GM19438 (cell line): ENCODE data around the gene DOCK2.

Source experiments
- ATAC-seq: cut with Tn5 transposase; IDR thresholded peaks from one replicate; pipeline ENCODE4 v1.9.1; 2021; ENCODE audit warnings: low read depth; ENCODE audit not compliant: unreplicated experiment

DOCK2 gene

GRCh38 chr5:169847519-169847918, 210.4 kb downstream of the DOCK2 start:
- no peak for ATAC-seq

DNA sequence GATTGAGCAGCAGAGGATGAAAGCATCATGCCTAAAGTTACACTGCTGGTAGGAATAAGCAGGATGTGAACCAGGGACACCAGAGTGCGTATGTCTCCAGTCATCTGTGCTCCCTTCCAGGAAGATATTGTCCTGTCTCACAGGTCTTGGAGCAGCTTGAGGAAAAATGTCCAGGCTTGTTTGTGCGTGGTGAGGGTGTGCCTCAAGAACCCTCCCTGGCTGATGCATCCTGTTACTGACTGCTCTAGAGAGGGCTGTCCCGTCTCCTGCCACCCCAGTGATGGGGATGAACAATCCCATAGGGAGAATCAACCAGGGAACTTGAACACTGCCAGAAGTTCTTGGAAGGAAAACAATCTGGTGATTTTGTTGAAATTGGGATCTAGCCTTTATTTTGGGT, 211.2 kb downstream of the DOCK2 start:
- no peak for ATAC-seq

GRCh38 chr5:169848792-169849191, 211.7 kb downstream of the DOCK2 start:
- no peak for ATAC-seq

DNA sequence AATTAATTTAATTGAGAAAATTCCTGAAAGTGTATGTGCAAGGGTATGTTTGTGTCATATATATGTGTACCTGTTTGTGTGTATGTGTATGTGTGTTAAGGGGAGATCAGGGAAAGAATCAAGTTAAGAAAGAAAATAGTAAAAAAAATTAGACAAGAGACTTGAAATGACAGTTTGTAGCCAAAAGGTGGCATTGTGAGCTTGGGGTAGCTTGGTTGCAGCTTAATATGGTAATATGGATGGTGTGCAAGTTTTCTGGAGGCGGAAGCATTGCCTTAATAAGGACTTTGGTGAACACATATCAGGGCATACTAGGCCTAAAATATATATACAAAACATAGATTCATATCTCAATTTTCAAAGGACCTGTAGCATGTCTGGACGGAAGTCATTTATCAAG, 213.3 kb downstream of the DOCK2 start:
- no peak for ATAC-seq

GRCh38 chr5:169851321-169851850, 214.3 kb downstream of the DOCK2 start:
- ATAC-seq, result no peak

DNA sequence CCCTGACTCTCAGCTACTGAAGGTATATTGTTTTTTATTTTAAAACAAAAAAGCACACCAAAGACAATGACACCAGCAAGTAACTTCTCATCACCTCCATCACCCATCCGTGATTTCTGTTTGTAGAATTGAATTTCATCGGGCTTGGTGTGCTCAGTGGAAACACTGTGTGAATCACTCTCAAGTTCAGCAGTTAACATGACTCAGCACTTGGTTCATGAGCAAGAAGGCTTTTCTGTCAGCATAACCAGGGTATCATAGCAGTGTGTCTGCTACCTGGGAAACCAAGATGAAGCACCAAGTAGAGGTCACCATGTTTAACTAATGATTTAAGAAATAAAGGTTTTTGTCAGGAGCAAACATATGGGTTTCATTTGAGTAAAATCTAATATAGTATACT, 219.5 kb downstream of the DOCK2 start:
- ATAC-seq, result no peak

DNA sequence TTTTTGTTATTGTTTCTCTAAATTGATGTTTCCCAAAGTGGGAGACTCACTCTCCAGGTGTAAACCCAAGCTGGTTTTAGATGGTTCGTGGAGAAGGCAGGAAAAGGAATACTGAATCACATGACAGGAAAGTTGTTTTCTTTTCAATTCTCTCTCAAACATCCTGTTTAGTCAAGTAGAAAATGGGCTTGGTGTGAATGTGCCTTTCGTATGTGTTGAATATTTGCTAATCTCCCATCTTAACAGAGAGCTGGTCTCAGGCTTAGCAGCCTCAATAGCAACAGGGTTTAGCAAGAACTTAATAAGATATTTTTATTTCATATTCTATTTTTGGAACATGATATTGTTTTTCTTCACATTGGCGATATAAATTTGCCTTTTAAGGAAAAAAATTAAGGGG, 223.5 kb downstream of the DOCK2 start:
- ATAC-seq, result peak; percentile 76

DNA sequence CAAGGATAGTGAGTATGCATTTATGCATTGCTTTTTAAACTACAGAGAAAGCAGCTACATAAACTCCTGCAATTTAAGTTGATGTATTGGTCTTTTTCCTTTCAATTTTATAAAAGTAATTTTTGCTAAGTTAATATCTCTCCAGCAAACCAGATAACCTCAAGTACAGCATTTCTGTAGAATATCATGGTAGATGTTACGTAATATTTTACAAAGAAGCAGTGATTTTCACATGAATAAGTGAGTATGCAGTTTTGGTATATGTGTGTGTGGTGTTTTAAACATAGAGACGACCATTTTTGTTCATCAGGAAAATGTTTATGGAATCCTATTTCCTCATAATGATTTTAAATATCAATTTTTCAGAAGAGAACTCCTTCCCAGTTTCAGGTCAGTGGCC, 224.4 kb downstream of the DOCK2 start:
- ATAC-seq, result no peak

DNA sequence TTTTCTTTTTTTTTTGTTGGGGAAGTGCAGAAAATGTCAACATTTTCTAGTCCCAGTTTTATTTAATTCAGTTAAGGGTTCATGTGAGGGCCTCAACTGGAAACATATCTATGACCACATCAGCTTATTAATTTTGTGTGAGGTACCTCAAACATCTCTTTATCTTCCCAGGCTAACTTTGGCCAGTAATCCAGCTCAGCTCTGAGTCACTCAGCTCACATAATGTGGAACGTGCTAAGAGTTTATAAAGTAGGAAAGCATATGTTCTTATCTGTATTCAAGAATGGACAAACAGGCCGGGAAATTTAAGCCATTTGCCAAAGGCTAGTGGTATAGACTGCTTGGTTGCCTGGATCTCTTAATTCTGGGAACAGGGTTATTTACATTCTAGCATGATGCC, 224.9 kb downstream of the DOCK2 start:
- ATAC-seq, result no peak

GRCh38 chr5:169862391-169862811, 225.3 kb downstream of the DOCK2 start:
- no peak for ATAC-seq

GRCh38 chr5:169864483-169864882, 227.4 kb downstream of the DOCK2 start:
- ATAC-seq, result no peak

DNA sequence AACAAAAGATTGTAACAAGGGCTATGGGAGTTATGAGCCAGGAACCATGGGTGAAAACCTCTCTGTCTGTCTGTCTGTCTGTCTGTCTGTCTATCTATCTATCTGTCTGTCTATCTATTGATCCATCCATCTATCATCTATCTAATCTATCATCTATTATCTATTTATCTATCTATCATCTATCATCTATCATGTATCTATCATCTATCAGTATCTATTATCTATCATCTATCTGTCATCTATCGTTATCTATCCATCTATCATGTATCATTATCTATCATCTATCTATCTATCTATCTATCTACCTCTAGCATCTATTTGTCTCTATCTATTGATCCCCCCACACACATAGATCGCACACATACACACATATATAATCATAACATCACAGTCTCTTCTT, 230.3 kb downstream of the DOCK2 start:
- no peak for ATAC-seq

- no peak for ATAC-seq
These were observed 232.0 kb downstream of the DOCK2 start for GRCh38 chr5:169869066-169869465.

- no peak for ATAC-seq
These were observed 233.1 kb downstream of the DOCK2 start for GRCh38 chr5:169870211-169870610.

DNA sequence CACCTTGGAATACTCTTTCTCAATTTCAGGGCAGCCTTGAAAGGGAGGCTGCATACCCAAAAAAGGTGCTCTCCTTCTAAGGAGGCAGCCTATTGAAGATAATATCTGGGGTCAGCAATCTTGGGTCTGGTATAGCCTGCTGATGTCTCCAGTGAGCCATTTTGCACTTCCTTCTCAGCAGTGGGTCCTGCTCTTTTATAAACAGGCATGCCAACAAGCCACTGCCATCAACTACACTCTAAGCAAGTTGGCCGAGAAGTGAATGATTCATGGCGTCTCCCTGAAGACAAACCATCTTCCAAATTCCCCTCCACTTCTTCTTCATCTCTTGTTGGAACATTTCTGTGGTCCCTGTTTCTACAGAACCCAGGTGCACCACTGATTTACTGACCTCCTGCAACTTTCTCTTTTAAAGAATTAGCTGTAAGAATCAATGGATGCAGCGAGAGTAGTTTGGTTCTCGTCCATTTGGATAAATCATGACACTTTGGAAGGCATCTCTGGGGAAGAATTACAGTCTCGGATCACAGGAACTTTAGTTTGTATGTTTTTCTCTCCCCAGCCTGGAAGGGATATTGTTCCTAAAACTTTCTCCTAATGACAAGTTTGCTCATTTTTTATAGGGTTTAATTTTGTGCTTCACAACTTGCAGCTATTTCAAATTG, 234.9 kb downstream of the DOCK2 start:
- ATAC-seq, result no peak

DNA sequence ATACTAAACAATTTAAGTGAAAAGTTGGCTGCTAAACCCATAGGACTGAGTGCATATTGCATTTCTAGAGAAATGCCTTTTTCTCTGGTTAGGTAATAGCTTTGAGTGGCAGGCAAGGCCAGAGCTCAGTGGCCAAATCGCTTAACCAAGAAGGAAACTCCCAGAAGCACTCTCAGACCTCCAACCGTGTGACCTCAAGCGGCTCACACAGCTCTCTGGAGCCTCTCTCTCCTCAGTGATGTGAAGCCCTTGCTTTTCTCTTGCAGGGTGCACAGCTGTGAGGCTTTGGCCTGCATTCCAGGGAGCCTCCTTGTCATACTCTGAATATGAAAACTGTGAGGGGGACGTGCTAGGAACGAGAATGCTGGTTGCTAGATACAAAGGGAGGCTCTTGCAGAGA, 236.6 kb downstream of the DOCK2 start:
- ATAC-seq, result no peak

- no peak for ATAC-seq
These were observed 237.5 kb downstream of the DOCK2 start for GRCh38 chr5:169874621-169875020.

DNA sequence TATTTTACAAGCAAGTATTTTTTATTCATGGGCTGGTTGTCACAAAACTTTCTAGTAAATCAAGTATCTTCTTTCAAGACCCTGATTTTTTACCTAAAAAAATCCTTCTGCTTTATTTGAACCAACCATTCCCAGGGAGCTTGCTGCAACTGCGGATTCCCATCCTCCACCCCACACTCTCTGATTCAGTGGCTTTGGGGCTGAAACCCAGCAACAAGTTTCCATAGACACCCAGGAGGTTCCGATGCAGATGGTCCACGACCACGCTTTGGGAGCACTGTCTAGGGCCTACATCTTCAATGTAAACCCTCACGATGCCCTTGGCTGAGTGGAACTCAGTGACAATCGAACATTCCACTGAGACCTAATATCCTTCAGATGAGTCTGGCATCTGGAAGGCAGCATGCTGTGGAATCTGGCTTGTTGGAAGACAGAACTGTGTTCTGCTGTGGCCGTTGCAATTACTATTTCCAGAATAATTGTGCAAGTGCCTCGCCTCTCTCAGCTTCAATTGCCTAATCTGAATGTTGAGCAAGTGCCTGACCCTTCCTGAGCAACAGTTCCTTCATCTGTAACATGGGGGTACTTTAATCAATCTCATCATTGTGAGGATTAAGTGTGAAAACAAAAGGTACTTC, 238.1 kb downstream of the DOCK2 start:
- ATAC-seq, result no peak

DNA sequence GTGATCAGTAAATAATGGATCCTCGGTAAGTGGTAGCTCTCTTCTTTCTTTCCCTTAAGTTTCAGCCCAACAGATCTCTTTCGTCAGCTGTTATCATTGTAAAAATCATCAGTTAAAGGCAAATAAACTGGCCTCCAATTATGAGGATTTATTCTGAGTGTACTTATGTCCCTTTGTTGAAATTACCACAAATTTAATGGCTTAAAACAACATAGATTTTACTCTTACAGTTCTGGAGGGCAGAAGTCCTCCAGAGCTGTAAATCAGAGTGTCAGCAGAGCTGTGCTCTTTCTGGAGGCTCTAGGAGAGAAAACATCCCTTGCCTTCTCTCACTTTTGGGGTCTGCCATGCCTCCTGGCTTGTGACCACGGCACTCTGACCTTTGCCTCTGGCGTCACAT, 238.7 kb downstream of the DOCK2 start:
- no peak for ATAC-seq

DNA sequence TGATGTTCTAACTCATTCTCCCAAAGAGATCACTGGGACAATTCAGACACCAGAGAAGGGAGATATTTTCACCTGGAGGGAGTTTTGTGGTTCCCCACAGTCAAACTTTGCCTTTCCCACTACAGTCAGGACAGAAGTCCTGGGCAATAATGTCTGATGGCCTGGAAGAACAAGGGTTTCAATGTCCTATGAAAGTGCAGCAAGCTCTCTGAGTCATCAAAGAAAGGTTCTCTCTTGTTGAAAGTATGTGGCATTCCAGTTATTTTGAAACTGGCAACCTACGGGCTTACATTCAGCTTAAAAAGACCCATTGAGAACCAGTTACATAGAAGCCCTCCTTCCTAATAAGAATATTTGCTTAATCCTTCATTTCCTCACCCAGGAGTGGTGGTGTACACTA, 239.3 kb downstream of the DOCK2 start:
- ATAC-seq, result no peak

GRCh38 chr5:169880012-169880663, 243.1 kb downstream of the DOCK2 start:
- no peak for ATAC-seq

DNA sequence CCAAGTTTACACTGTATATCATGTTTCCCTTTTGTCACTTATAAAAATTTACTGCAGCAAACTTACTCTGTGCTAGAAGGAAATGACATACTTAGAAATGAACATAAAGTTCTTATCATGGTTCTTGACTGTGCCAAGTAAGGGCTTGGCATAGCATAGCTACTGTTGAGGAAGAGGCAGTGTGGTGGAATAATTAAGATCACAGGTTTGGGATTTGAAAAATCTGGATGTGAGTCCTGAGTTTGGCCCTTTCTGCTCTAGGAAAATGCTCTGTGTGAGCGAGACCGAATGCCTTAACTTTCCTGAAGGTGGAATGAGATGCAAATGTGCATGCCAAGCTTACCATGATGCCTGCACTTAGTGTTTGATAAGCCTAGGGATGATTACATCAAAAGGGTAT, 243.7 kb downstream of the DOCK2 start:
- no peak for ATAC-seq
